K562 (cell line): ENCODE data around the gene ZNF487. TPM values are rescaled to one million over a fixed set of nuclear protein-coding genes. Genes with fewer than 3 reads are reported as not detected.
A peak's percentile ranks its signal among the peaks of the same experiment; 100 is the strongest.

Experiments used
- FOXP4 ChIP-seq: sonication (generic); formaldehyde crosslinking; IDR thresholded peaks from 2 replicates; pipeline ENCODE4 v1.8.0; 2022; ENCODE audit warnings: mild to moderate bottlenecking, missing genetic modification reagents, borderline replicate concordance
- RBM39 ChIP-seq: fragments of 200-400 bp; formaldehyde crosslinking; optimal IDR thresholded peaks from 2 replicates; pipeline ENCODE3; 2018; ENCODE audit warnings: low read depth, low read length
- SIX5 ChIP-seq, 2 experiments: IDR thresholded peaks; 2 replicates each; pipeline ENCODE4 v1.6.1; 2011; ENCODE audit warnings: low read length in 2 of 2, borderline replicate concordance in 1 of 2, low read depth in 1 of 2, mild to moderate bottlenecking in 1 of 2, moderate library complexity in 1 of 2; ENCODE audit not compliant: insufficient read depth in 1 of 2
- ZNF124 ChIP-seq: sonication (generic); formaldehyde crosslinking; IDR thresholded peaks from 2 replicates; pipeline ENCODE4 v1.8.1; 2022; ENCODE audit warnings: missing genetic modification reagents
- polyA plus RNA-seq, 8 experiments: library from polyadenylated mRNA; depleted of rRNA in 4 of 8; stranded (reverse) in 5 of 8; unstranded in 3 of 8; fragments of >200 nt; fragmentation: Nextera tagmentation in 2 of 8; fragmentation: Illumina TruSeq in 1 of 8; extraction: Ambion mirVana in 2 of 8; extraction: Trizol in 1 of 8; gene quantifications; 2 replicates each; pipeline versions ENCODE4 v1.2.1 to v1.2.3, GENCODE V29; 2011 to 2014; ENCODE audit warnings: inconsistent platforms in 1 of 8, missing spikeins in 1 of 8
- total RNA-seq, 7 experiments: library from RNA; depleted of rRNA in 6 of 7; stranded (reverse); fragments of >200 nt in 6 of 7; fragmentation: Illumina TruSeq in 2 of 7; extraction: Trizol in 2 of 7; gene quantifications; 2 replicates each; pipeline versions ENCODE4 v1.2.1 to v1.2.3, GENCODE V29; 2011 to 2021; ENCODE audit warnings: low replicate concordance in 1 of 7
- TF ChIP-seq, protein P1 (sequence below): fragments of 200-600 bp; sonication (generic); IDR thresholded peaks from one replicate; pipeline ENCODE4 v1.6.1; 2012; ENCODE audit warnings: mild to moderate bottlenecking, low read depth, low read length, inconsistent platforms
- TF ChIP-seq, protein P2 (sequence below): fragments of 250-450 bp; sonication (Bioruptor Pico); IDR thresholded peaks from 2 replicates; pipeline ENCODE4 v1.4.0; 2020; ENCODE audit warnings: mild to moderate bottlenecking, moderate library complexity, borderline replicate concordance

The ZNF487 gene
- total and polyA plus RNA-seq, 9 of the 15 experiments (the other 6 are each of a cell fraction or from before 2014, with no cell fraction given) = 1.9 to 6.5 (median 4.2) TPM

GRCh38 chr10:43436291-43437140 is at the start of gene ZNF487 (continued):
- TF ChIP-seq, protein P1, sequence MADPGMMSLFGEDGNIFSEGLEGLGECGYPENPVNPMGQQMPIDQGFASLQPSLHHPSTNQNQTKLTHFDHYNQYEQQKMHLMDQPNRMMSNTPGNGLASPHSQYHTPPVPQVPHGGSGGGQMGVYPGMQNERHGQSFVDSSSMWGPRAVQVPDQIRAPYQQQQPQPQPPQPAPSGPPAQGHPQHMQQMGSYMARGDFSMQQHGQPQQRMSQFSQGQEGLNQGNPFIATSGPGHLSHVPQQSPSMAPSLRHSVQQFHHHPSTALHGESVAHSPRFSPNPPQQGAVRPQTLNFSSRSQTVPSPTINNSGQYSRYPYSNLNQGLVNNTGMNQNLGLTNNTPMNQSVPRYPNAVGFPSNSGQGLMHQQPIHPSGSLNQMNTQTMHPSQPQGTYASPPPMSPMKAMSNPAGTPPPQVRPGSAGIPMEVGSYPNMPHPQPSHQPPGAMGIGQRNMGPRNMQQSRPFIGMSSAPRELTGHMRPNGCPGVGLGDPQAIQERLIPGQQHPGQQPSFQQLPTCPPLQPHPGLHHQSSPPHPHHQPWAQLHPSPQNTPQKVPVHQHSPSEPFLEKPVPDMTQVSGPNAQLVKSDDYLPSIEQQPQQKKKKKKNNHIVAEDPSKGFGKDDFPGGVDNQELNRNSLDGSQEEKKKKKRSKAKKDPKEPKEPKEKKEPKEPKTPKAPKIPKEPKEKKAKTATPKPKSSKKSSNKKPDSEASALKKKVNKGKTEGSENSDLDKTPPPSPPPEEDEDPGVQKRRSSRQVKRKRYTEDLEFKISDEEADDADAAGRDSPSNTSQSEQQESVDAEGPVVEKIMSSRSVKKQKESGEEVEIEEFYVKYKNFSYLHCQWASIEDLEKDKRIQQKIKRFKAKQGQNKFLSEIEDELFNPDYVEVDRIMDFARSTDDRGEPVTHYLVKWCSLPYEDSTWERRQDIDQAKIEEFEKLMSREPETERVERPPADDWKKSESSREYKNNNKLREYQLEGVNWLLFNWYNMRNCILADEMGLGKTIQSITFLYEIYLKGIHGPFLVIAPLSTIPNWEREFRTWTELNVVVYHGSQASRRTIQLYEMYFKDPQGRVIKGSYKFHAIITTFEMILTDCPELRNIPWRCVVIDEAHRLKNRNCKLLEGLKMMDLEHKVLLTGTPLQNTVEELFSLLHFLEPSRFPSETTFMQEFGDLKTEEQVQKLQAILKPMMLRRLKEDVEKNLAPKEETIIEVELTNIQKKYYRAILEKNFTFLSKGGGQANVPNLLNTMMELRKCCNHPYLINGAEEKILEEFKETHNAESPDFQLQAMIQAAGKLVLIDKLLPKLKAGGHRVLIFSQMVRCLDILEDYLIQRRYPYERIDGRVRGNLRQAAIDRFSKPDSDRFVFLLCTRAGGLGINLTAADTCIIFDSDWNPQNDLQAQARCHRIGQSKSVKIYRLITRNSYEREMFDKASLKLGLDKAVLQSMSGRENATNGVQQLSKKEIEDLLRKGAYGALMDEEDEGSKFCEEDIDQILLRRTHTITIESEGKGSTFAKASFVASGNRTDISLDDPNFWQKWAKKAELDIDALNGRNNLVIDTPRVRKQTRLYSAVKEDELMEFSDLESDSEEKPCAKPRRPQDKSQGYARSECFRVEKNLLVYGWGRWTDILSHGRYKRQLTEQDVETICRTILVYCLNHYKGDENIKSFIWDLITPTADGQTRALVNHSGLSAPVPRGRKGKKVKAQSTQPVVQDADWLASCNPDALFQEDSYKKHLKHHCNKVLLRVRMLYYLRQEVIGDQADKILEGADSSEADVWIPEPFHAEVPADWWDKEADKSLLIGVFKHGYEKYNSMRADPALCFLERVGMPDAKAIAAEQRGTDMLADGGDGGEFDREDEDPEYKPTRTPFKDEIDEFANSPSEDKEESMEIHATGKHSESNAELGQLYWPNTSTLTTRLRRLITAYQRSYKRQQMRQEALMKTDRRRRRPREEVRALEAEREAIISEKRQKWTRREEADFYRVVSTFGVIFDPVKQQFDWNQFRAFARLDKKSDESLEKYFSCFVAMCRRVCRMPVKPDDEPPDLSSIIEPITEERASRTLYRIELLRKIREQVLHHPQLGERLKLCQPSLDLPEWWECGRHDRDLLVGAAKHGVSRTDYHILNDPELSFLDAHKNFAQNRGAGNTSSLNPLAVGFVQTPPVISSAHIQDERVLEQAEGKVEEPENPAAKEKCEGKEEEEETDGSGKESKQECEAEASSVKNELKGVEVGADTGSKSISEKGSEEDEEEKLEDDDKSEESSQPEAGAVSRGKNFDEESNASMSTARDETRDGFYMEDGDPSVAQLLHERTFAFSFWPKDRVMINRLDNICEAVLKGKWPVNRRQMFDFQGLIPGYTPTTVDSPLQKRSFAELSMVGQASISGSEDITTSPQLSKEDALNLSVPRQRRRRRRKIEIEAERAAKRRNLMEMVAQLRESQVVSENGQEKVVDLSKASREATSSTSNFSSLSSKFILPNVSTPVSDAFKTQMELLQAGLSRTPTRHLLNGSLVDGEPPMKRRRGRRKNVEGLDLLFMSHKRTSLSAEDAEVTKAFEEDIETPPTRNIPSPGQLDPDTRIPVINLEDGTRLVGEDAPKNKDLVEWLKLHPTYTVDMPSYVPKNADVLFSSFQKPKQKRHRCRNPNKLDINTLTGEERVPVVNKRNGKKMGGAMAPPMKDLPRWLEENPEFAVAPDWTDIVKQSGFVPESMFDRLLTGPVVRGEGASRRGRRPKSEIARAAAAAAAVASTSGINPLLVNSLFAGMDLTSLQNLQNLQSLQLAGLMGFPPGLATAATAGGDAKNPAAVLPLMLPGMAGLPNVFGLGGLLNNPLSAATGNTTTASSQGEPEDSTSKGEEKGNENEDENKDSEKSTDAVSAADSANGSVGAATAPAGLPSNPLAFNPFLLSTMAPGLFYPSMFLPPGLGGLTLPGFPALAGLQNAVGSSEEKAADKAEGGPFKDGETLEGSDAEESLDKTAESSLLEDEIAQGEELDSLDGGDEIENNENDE = no peak
- TF ChIP-seq ZNF124 (CRISPR knock-in tag) (no peak), FOXP4 (CRISPR knock-in tag) (peak; percentile 93; the same call in 1 of the 2 replicates), RBM39 (no peak), SIX5 (IDR thresholded peaks at IDR 0.05; ENCODE audit: borderline replicate concordance in 1 of 2, insufficient read depth in 1 of 2, low read depth in 1 of 2, low read length in 2 of 2) (no peak)
- TF ChIP-seq, protein P2, sequence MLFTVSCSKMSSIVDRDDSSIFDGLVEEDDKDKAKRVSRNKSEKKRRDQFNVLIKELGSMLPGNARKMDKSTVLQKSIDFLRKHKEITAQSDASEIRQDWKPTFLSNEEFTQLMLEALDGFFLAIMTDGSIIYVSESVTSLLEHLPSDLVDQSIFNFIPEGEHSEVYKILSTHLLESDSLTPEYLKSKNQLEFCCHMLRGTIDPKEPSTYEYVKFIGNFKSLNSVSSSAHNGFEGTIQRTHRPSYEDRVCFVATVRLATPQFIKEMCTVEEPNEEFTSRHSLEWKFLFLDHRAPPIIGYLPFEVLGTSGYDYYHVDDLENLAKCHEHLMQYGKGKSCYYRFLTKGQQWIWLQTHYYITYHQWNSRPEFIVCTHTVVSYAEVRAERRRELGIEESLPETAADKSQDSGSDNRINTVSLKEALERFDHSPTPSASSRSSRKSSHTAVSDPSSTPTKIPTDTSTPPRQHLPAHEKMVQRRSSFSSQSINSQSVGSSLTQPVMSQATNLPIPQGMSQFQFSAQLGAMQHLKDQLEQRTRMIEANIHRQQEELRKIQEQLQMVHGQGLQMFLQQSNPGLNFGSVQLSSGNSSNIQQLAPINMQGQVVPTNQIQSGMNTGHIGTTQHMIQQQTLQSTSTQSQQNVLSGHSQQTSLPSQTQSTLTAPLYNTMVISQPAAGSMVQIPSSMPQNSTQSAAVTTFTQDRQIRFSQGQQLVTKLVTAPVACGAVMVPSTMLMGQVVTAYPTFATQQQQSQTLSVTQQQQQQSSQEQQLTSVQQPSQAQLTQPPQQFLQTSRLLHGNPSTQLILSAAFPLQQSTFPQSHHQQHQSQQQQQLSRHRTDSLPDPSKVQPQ (CRISPR knock-in tag) = no peak
